ENCODE data around the gene SEPTIN5.

Gene SEPTIN5

DNA sequence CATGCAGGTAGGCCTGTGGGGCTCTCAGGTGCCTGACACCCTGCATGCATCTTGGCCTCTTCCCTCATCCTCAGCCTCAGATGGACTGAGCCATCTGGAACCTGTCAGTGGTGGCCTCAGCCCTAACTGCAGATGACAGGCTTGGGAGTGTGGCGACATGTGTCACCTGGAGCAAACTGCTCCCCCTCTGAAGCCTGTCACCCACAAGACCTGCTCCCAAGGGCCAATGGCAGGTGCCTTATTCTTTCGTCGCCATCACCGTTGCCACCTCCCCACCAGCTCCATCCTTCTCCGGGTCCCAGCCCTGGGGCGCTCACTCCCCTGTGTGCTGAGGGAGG is 3.6 kb upstream of the SEPTIN5 start:
- TF ChIP-seq CTCF (IDR thresholded peaks at IDR 0.05): no peak
- no peak for DNase-seq
- no peaks in the 10 kb centered on the region for H3K9me3 Mint-ChIP-seq
- peaks cover 6% of the 10 kb centered on the region for H3K4me1 Mint-ChIP-seq
- H3K27me3 Mint-ChIP-seq (ENCODE audit: low read depth, poor library complexity): peaks cover 55% of the 10 kb centered on the region
- H3K27ac Mint-ChIP-seq: no peak overlapping the region
- H3K4me3 Mint-ChIP-seq: no peak overlapping the region
- H3K36me3 Mint-ChIP-seq (ENCODE audit: low read depth): no peaks in the 10 kb centered on the region

GRCh38 chr22:19713245-19713644 is 1.1 kb upstream of the SEPTIN5 start:
- H3K4me3 Mint-ChIP-seq: peak overlapping the region; percentile 80
- H3K27ac Mint-ChIP-seq: no peak overlapping the region
- peaks cover 10% of the 10 kb centered on the region for H3K4me1 Mint-ChIP-seq
- H3K27me3 Mint-ChIP-seq (ENCODE audit: low read depth, poor library complexity): peaks cover 67% of the 10 kb centered on the region
- TF ChIP-seq CTCF (IDR thresholded peaks at IDR 0.05): no peak
- H3K9me3 Mint-ChIP-seq: no peaks in the 10 kb centered on the region
- DNase-seq: no peak
- no peaks in the 10 kb centered on the region for H3K36me3 Mint-ChIP-seq (ENCODE audit: low read depth)

DNA sequence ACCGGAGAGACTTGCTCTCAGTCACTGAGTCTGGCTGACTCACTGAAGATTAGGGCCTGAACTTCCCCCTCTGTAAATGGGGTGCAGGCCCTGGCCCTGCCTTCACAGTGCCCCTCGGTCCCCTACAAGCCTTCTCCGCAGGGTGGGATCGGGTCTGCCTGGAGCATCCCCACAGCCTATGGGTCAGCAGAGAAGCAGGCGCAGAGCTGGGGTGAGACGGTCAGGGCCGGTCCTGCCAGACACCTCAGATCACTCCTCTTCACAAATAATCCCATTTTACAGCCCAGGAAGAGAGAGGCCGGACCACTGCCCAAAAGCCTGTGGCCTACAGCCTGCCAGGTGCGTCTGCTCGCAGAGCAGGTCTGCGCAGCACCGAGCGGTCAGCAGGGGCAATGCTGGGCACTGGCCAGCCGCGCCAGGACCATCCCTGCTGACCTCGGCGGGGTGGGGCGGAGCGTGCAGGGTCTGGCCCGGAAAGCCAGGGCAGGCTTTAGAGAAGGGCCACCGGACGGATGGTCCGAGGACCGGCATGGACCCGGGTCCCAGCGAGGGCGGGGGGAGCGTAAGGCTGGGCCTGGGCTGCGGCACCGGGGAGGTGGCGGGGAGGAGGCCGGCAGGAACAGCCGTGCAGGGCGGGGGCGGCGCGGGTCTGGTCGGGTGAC is 522 bp upstream of the SEPTIN5 start:
- DNase-seq: peak; percentile 64
- H3K36me3 Mint-ChIP-seq (ENCODE audit: low read depth): no peaks in the 10 kb centered on the region
- H3K9me3 Mint-ChIP-seq: no peaks in the 10 kb centered on the region
- peaks cover 10% of the 10 kb centered on the region for H3K4me1 Mint-ChIP-seq
- H3K27me3 Mint-ChIP-seq (ENCODE audit: low read depth, poor library complexity): peaks cover 67% of the 10 kb centered on the region
- no peak overlapping the region for H3K27ac Mint-ChIP-seq
- no peak for TF ChIP-seq CTCF (IDR thresholded peaks at IDR 0.05)
- peak overlapping the region; percentile 80 for H3K4me3 Mint-ChIP-seq

- H3K4me3 Mint-ChIP-seq: peak overlapping the region; percentile 75
- peak; percentile 4 for DNase-seq
- no peak overlapping the region for H3K27ac Mint-ChIP-seq
- H3K27me3 Mint-ChIP-seq (ENCODE audit: low read depth, poor library complexity): peaks cover 69% of the 10 kb centered on the region
- H3K36me3 Mint-ChIP-seq (ENCODE audit: low read depth): peaks cover 7% of the 10 kb centered on the region
- no peak for TF ChIP-seq CTCF (IDR thresholded peaks at IDR 0.05)
- H3K4me1 Mint-ChIP-seq: peaks cover 16% of the 10 kb centered on the region
- peaks cover 2% of the 10 kb centered on the region for H3K9me3 Mint-ChIP-seq
Measured at GRCh38 chr22:19715188-19715930, 1.1 kb downstream of the SEPTIN5 start.

GRCh38 chr22:19716041-19716828 is 1.9 kb downstream of the SEPTIN5 start:
- Mint-ChIP-seq H3K27me3 (ENCODE audit: low read depth, poor library complexity) (peaks cover 77% of the 10 kb centered on the region), H3K4me3 (no peak overlapping the region), H3K4me1 (peaks cover 18% of the 10 kb centered on the region), H3K9me3 (peaks cover 11% of the 10 kb centered on the region), H3K36me3 (ENCODE audit: low read depth) (peaks cover 13% of the 10 kb centered on the region), H3K27ac (no peak overlapping the region)
- no peak for TF ChIP-seq CTCF (IDR thresholded peaks at IDR 0.05)
- peak; percentile 4 for DNase-seq

Measured in nephron progenitor cell (in vitro differentiated cells).